Uterus (tissue), 2 donors: ENCODE data around the gene ZCCHC12.

Experiments
- POLR2A ChIP-seq, 2 donors: fragments of 450-650 bp; IDR thresholded peaks; one replicate each; pipeline ENCODE4 v1.6.1; 2016; ENCODE audit warnings: antibody characterized with exemption in 2 of 2, mild to moderate bottlenecking in 1 of 2, moderate library complexity in 1 of 2
- TF ChIP-seq, protein P1 (sequence below), 4 experiments: fragments of 200-600 bp in 2 of 4; fragments of 450-650 bp in 2 of 4; sonication (generic) in 2 of 4; IDR thresholded peaks; one replicate each; pipeline ENCODE4 v1.5.1; 2016 to 2019; ENCODE audit warnings: antibody characterized with exemption in 4 of 4, mild to moderate bottlenecking in 2 of 4, moderate library complexity in 1 of 4

GRCh38 chrX:118780509-118780908, 43.1 kb upstream of the ZCCHC12 start:
- TF ChIP-seq, protein P1, sequence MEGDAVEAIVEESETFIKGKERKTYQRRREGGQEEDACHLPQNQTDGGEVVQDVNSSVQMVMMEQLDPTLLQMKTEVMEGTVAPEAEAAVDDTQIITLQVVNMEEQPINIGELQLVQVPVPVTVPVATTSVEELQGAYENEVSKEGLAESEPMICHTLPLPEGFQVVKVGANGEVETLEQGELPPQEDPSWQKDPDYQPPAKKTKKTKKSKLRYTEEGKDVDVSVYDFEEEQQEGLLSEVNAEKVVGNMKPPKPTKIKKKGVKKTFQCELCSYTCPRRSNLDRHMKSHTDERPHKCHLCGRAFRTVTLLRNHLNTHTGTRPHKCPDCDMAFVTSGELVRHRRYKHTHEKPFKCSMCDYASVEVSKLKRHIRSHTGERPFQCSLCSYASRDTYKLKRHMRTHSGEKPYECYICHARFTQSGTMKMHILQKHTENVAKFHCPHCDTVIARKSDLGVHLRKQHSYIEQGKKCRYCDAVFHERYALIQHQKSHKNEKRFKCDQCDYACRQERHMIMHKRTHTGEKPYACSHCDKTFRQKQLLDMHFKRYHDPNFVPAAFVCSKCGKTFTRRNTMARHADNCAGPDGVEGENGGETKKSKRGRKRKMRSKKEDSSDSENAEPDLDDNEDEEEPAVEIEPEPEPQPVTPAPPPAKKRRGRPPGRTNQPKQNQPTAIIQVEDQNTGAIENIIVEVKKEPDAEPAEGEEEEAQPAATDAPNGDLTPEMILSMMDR (IDR thresholded peaks at IDR 0.05): no peak
- TF ChIP-seq POLR2A (IDR thresholded peaks at IDR 0.05): no peak
